Neuronal stem cell (in vitro differentiated cells): ENCODE results near the gene NLRP7.
A peak's percentile ranks its signal among the peaks of the same experiment; 100 is the strongest.

Experiments used
- DNase-seq: peaks from one replicate; pipeline ENCODE4 v3.0.0-alpha.2; 2013; ENCODE audit warnings: low spot score
- H2AFZ ChIP-seq: one replicate; pipeline ENCODE4 v1.6.1; 2013; ENCODE audit warnings: mild to moderate bottlenecking, low read length, inconsistent platforms
- H2AK5ac ChIP-seq: 2 replicates; pipeline ENCODE4 v1.6.1; 2013; ENCODE audit warnings: low read depth, mild to moderate bottlenecking, inconsistent platforms, low read length, moderate library complexity, mixed read lengths
- H2BK120ac ChIP-seq: 2 replicates; pipeline ENCODE4 v1.6.1; 2013; ENCODE audit warnings: low read depth, mild to moderate bottlenecking, inconsistent platforms, low read length, moderate library complexity, mixed read lengths
- H2BK12ac ChIP-seq: one replicate; pipeline ENCODE4 v1.6.1; 2013; ENCODE audit warnings: low read length, inconsistent platforms
- H2BK15ac ChIP-seq: 2 replicates; pipeline ENCODE4 v1.6.1; 2013; ENCODE audit warnings: mild to moderate bottlenecking, low read length, inconsistent platforms, mixed read lengths
- H2BK5ac ChIP-seq: one replicate; pipeline ENCODE4 v1.6.1; 2013; ENCODE audit warnings: inconsistent platforms, mild to moderate bottlenecking, low read length, moderate library complexity
- H3K14ac ChIP-seq: one replicate; pipeline ENCODE4 v1.6.1; 2013; ENCODE audit warnings: low read length, inconsistent platforms
- H3K18ac ChIP-seq: 2 replicates; pipeline ENCODE4 v1.6.1; 2013; ENCODE audit warnings: low read length, inconsistent platforms
- H3K23ac ChIP-seq: 2 replicates; pipeline ENCODE4 v1.6.1; 2013; ENCODE audit warnings: low read depth, mild to moderate bottlenecking, mixed read lengths, low read length, inconsistent platforms; ENCODE audit not compliant: poor library complexity
- H3K27ac ChIP-seq: replicated peaks from 3 replicates; pipeline ENCODE4 v1.5.1; 2013; ENCODE audit warnings: low read length, inconsistent platforms
- H3K27me3 ChIP-seq, 3 experiments: 2 replicates each; pipeline ENCODE4 v1.6.1; 2013; ENCODE audit warnings: low read length in 3 of 3, mild to moderate bottlenecking in 2 of 3, inconsistent platforms in 1 of 3, low read depth in 1 of 3, mixed read lengths in 1 of 3, moderate library complexity in 1 of 3; ENCODE audit not compliant: control insufficient read depth in 3 of 3, insufficient read depth in 3 of 3
- H3K36me3 ChIP-seq, 2 donors: replicated peaks in 1 of 2; 2 replicates each; pipeline ENCODE4 v1.6.1; 2013; ENCODE audit warnings: low read length in 2 of 2; ENCODE audit not compliant: control insufficient read depth in 2 of 2, insufficient read depth in 2 of 2
- H3K4ac ChIP-seq: 2 replicates; pipeline ENCODE4 v1.6.1; 2013; ENCODE audit warnings: inconsistent platforms, mild to moderate bottlenecking, low read length, moderate library complexity
- H3K4me1 ChIP-seq, 2 donors: 1 replicate in 1 of 2; 2 replicates in 1 of 2; pipeline ENCODE4 v1.6.1; 2013; ENCODE audit warnings: low read length in 2 of 2, low read depth in 1 of 2; ENCODE audit not compliant: control insufficient read depth in 2 of 2, insufficient read depth in 1 of 2
- H3K4me2 ChIP-seq: one replicate; pipeline ENCODE4 v1.6.1; 2013; ENCODE audit warnings: mild to moderate bottlenecking, low read length, inconsistent platforms; ENCODE audit not compliant: insufficient read depth, poor library complexity, severe bottlenecking
- H3K4me3 ChIP-seq, 2 donors: 2 replicates each; pipeline ENCODE4 v1.5.1; 2013; ENCODE audit warnings: low read length in 2 of 2, mild to moderate bottlenecking in 2 of 2, inconsistent platforms in 1 of 2, moderate library complexity in 1 of 2
- H3K79me1 ChIP-seq: one replicate; pipeline ENCODE4 v1.6.1; 2013; ENCODE audit warnings: low read depth, mild to moderate bottlenecking, inconsistent platforms, low read length, moderate library complexity
- H3K9ac ChIP-seq: one replicate; pipeline ENCODE4 v1.6.1; 2013; ENCODE audit warnings: mild to moderate bottlenecking, low read depth, low read length, inconsistent platforms; ENCODE audit not compliant: poor library complexity
- H3K9me3 ChIP-seq, 2 donors: replicated peaks in 1 of 2; 2 replicates each; pipeline versions ENCODE3 to v1.6.1; 2013; ENCODE audit warnings: low read length in 2 of 2, mild to moderate bottlenecking in 2 of 2, inconsistent platforms in 1 of 2, low read depth in 1 of 2, mixed read lengths in 1 of 2, moderate library complexity in 1 of 2; ENCODE audit not compliant: control insufficient read depth in 2 of 2, insufficient read depth in 1 of 2
- H4K8ac ChIP-seq: one replicate; pipeline ENCODE4 v1.6.1; 2013; ENCODE audit warnings: low read depth, mild to moderate bottlenecking, inconsistent platforms, low read length, moderate library complexity
- H4K91ac ChIP-seq: one replicate; pipeline ENCODE4 v1.6.1; 2013; ENCODE audit warnings: low read length, low read depth, mild to moderate bottlenecking, inconsistent platforms; ENCODE audit not compliant: poor library complexity
- WGBS, 2 donors: extraction: QIAGEN DNeasy Blood & Tissue Kit; methylation state at CpG; one replicate each; pipeline ENCODE4 v1.1.7; 2013; ENCODE audit warnings: missing lambda C conversion rate in 2 of 2, mixed read lengths in 1 of 2; ENCODE audit not compliant: insufficient read length in 2 of 2, insufficient replicate concordance in 1 of 2; ENCODE audit errors: extremely low coverage in 2 of 2; 5-methylcytosine and 5-hydroxymethylcytosine counted together

The NLRP7 gene

DNA sequence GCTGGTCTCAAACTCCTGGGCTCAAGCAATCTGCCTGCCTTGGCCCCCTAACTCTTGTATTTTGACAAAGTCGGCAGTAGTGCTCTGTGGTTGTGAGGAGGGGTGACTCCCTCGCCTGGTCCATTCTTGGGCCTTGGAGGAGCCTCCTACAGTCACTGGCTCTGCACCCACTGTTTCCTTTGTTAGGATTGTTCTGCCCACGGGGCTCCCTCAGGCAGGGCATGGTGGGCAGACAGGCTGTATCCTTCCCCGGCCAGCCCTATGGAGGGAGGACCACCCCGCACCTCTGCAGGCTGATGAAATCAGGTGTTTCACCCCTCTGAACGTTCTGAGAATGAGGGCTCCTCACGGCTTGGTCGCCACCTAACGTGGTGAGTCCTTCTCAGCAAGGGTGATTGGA is 64.1 kb downstream of the NLRP7 start:
- H3K9ac ChIP-seq, result peak overlapping the region; percentile 77
- no peak overlapping the region for H4K91ac ChIP-seq
- H2BK12ac ChIP-seq, result no peak overlapping the region
- H2AFZ ChIP-seq, result no peak overlapping the region
- peak overlapping the region; percentile 46 for H2AK5ac ChIP-seq
- H3K23ac ChIP-seq, result peak overlapping the region; percentile 20
- WGBS, 2 donors, result no CpG with 5 or more reads among the region's 9 CpGs
- peaks cover 0 to 7% (median 2%) of the 10 kb centered on the region in 3 experiments for H3K27me3 ChIP-seq
- H3K27ac ChIP-seq, result no peak overlapping the region
- H3K4ac ChIP-seq, result no peak overlapping the region
- no peaks in the 10 kb centered on the region for H3K4me1 ChIP-seq
- peaks cover 2% of the 10 kb centered on the region for H3K79me1 ChIP-seq
- H3K14ac ChIP-seq, result peak overlapping the region; percentile 71
- peak overlapping the region; percentile 24 for H2BK5ac ChIP-seq
- peak overlapping the region; percentile 67 for H2BK15ac ChIP-seq
- no peak overlapping the region for H3K4me3 ChIP-seq
- no peak overlapping the region for H2BK120ac ChIP-seq
- H3K18ac ChIP-seq, result peak overlapping the region; percentile 76
- no peak overlapping the region for H4K8ac ChIP-seq
- no peak overlapping the region for H3K4me2 ChIP-seq
- peaks cover 0 to 2% of the 10 kb centered on the region in 2 donors for H3K9me3 ChIP-seq
- no peaks in the 10 kb centered on the region for H3K36me3 ChIP-seq
- DNase-seq, result no peak

DNA sequence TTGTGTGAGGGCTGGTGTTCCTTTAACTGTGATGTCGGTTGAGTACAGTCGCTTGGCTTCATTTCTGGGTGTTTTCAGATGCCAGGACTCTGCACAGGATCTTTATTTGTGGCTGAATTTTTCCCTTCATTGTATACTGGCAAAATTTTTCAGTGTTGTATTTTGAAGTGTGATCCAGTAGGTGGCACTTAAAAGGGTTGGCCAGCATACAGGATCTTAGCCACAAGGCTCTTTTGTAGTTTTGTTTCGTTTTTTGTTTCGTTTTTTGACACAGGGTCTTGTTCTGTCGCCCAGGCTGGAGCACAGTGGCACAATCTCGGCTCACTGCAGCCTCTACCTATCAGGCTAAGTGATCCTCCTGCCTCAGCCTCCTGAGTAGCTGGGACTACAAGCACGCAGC is 64.6 kb downstream of the NLRP7 start:
- DNase-seq, result no peak
- H3K27ac ChIP-seq, result no peak overlapping the region
- H3K4ac ChIP-seq, result no peak overlapping the region
- no peak overlapping the region for H3K18ac ChIP-seq
- peaks cover 2% of the 10 kb centered on the region for H3K79me1 ChIP-seq
- peaks cover 0 to 7% (median 2%) of the 10 kb centered on the region in 3 experiments for H3K27me3 ChIP-seq
- H3K9me3 ChIP-seq, result peaks cover 0 to 2% of the 10 kb centered on the region in 2 donors
- H3K4me3 ChIP-seq, result no peak overlapping the region
- no peak overlapping the region for H2BK15ac ChIP-seq
- H2AK5ac ChIP-seq, result no peak overlapping the region
- no peaks in the 10 kb centered on the region for H3K36me3 ChIP-seq
- H3K4me1 ChIP-seq, result no peaks in the 10 kb centered on the region
- H3K14ac ChIP-seq, result no peak overlapping the region
- no peak overlapping the region for H3K9ac ChIP-seq
- H4K91ac ChIP-seq, result no peak overlapping the region
- no peak overlapping the region for H2BK12ac ChIP-seq
- H4K8ac ChIP-seq, result no peak overlapping the region
- H2AFZ ChIP-seq, result no peak overlapping the region
- H2BK120ac ChIP-seq, result no peak overlapping the region
- WGBS, 2 donors, result no CpG with 5 or more reads among the region's 7 CpGs
- H3K23ac ChIP-seq, result no peak overlapping the region
- H2BK5ac ChIP-seq, result no peak overlapping the region
- H3K4me2 ChIP-seq, result no peak overlapping the region

DNA sequence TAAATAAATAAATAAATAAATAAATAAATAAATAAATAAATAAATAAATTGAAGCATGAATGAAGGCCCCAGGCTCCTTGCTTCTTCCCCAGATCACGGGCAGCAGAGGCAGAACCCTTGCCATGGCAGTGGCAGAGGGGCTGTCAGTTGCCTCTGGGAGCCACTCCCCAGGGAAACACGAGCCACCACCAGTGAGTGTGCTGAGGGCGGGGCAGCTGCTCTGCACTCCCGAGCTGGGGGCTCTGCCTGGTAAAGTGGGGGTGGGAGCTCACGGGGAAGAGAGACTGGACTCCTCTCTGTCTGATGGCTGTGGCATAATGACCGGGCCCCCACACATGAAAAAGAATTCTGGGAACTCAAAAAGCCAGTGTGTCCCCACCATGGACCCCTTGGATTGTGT is 65.4 kb downstream of the NLRP7 start:
- Histone ChIP-seq H3K4me1 (no peaks in the 10 kb centered on the region), H3K79me1 (peaks cover 2% of the 10 kb centered on the region), H3K9me3 (peaks cover 0 to 2% of the 10 kb centered on the region in 2 donors), H2AFZ (no peak overlapping the region), H2AK5ac (no peak overlapping the region), H2BK120ac (no peak overlapping the region), H3K18ac (no peak overlapping the region), H3K9ac (no peak overlapping the region), H3K14ac (no peak overlapping the region), H3K27ac (no peak overlapping the region), H4K91ac (no peak overlapping the region), H3K36me3 (no peaks in the 10 kb centered on the region), H4K8ac (no peak overlapping the region), H3K4me3 (no peak overlapping the region), H2BK12ac (no peak overlapping the region), H3K27me3 (peaks cover 0 to 7% (median 2%) of the 10 kb centered on the region in 3 experiments), H3K4me2 (no peak overlapping the region), H3K23ac (no peak overlapping the region), H3K4ac (no peak overlapping the region), H2BK15ac (no peak overlapping the region), H2BK5ac (no peak overlapping the region)
- WGBS, 2 donors, result no CpG with 5 or more reads among the region's 6 CpGs
- no peak for DNase-seq

DNA sequence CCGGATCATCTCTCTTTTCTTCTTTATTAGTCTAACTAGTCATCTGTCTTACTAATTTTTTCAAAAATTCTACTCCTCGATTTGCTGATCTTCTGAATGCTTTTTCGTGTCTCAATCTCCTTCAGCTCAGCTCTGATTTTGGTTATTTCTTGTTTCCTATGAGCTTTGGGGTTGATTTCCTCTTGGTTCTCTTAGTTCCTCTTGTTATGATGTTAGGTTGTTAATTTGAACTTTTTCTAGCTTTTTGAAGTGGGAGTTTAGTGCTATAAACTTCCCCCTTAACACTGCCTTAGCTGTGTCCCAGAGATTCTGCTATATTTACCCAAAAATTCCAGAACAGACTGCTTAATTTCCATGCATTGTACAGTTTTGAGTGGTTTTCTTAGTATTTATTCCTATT is 69.9 kb downstream of the NLRP7 start:
- Histone ChIP-seq H4K8ac (no peak overlapping the region), H2BK12ac (no peak overlapping the region), H3K4me3 (no peak overlapping the region), H2BK15ac (no peak overlapping the region), H3K4me1 (no peaks in the 10 kb centered on the region), H3K4ac (no peak overlapping the region), H3K36me3 (no peaks in the 10 kb centered on the region), H3K79me1 (no peaks in the 10 kb centered on the region), H3K18ac (no peak overlapping the region), H3K27ac (no peak overlapping the region), H3K27me3 (peaks cover 0 to 7% (median 2%) of the 10 kb centered on the region in 3 experiments), H3K14ac (no peak overlapping the region), H2BK5ac (no peak overlapping the region), H2AK5ac (no peak overlapping the region), H4K91ac (no peak overlapping the region), H3K23ac (no peak overlapping the region), H3K4me2 (no peak overlapping the region), H2AFZ (no peak overlapping the region), H3K9ac (no peak overlapping the region), H2BK120ac (no peak overlapping the region), H3K9me3 (no peaks in the 10 kb centered on the region)
- WGBS, 2 donors, result no CpG with 5 or more reads among the region's 3 CpGs
- DNase-seq, result no peak
